Fibroblast of the aortic adventitia (primary cell): ENCODE measurements around the gene PCDHB6. TPM values are rescaled to one million over a fixed set of nuclear protein-coding genes. Genes with fewer than 3 reads are reported as not detected.
"Not testable (repeated sequence)": the region's sequence is repeated elsewhere in the genome, so short reads cannot be mapped to it uniquely, and the experiment has no call there.

Experiments used
- DNase-seq: peaks from one replicate; pipeline ENCODE4 v3.0.0-alpha.2; 2010; ENCODE audit warnings: low read depth
- H3K4me3 ChIP-seq: 2 replicates; pipeline ENCODE4 v1.5.1; 2011; ENCODE audit warnings: low read depth, mild to moderate bottlenecking, control low read depth, low read length, moderate library complexity
- total RNA-seq: library from RNA; depleted of rRNA; stranded (reverse); fragments of >200 nt; gene quantifications from 2 replicates; pipeline ENCODE4 v1.2.3, GENCODE V29; 2012; ENCODE audit warnings: low replicate concordance
- TF ChIP-seq, protein P1 (sequence below): IDR thresholded peaks from 2 replicates; pipeline ENCODE4 v1.5.1; 2011; ENCODE audit warnings: mild to moderate bottlenecking, low read length, control low read depth, inconsistent platforms; ENCODE audit not compliant: insufficient read depth

The PCDHB6 gene
- total RNA-seq, 1 donor, result 0.18 TPM

DNA sequence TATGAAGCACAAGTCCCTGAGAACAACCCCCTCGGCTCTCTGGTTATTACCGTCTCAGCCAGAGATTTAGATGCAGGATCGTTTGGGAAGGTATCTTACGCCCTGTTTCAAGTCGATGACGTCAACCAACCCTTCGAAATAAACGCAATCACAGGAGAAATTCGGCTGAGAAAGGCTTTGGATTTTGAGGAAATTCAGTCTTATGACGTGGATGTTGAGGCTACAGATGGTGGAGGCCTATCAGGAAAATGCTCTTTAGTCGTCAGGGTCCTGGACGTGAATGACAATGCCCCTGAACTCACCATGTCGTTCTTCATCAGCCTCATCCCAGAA, 1.1 kb downstream of the PCDHB6 start:
- TF ChIP-seq, protein P1, sequence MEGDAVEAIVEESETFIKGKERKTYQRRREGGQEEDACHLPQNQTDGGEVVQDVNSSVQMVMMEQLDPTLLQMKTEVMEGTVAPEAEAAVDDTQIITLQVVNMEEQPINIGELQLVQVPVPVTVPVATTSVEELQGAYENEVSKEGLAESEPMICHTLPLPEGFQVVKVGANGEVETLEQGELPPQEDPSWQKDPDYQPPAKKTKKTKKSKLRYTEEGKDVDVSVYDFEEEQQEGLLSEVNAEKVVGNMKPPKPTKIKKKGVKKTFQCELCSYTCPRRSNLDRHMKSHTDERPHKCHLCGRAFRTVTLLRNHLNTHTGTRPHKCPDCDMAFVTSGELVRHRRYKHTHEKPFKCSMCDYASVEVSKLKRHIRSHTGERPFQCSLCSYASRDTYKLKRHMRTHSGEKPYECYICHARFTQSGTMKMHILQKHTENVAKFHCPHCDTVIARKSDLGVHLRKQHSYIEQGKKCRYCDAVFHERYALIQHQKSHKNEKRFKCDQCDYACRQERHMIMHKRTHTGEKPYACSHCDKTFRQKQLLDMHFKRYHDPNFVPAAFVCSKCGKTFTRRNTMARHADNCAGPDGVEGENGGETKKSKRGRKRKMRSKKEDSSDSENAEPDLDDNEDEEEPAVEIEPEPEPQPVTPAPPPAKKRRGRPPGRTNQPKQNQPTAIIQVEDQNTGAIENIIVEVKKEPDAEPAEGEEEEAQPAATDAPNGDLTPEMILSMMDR, result no peak
- DNase-seq, result no peak
- no peak overlapping the region for H3K4me3 ChIP-seq

DNA sequence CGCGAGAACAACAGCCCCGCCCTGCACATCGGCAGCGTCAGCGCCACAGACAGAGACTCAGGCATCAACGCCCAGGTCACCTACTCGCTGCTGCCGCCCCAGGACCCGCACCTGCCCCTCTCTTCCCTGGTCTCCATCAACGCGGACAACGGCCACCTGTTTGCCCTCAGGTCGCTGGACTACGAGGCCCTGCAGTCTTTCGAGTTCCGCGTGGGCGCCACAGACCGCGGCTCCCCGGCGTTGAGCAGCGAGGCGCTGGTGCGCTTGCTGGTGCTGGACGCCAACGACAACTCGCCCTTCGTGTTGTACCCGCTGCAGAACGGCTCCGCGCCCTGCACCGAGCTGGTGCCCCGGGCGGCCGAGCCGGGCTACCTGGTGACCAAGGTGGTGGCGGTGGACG, 1.8 kb downstream of the PCDHB6 start:
- H3K4me3 ChIP-seq, DNase-seq: not testable (repeated sequence)

DNA sequence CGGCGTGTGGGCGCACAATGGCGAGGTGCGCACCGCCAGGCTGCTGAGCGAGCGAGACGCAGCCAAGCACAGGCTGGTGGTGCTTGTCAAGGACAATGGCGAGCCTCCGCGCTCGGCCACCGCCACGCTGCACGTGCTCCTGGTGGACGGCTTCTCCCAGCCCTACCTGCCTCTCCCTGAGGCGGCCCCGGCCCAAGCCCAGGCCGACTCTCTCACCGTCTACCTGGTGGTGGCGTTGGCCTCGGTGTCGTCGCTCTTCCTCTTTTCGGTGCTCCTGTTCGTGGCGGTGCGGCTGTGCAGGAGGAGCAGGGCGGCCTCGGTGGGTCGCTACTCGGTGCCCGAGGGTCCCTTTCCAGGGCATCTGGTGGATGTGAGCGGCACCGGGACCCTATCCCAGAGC, 2.2 kb downstream of the PCDHB6 start:
- not testable (repeated sequence) for H3K4me3 ChIP-seq, DNase-seq

DNA sequence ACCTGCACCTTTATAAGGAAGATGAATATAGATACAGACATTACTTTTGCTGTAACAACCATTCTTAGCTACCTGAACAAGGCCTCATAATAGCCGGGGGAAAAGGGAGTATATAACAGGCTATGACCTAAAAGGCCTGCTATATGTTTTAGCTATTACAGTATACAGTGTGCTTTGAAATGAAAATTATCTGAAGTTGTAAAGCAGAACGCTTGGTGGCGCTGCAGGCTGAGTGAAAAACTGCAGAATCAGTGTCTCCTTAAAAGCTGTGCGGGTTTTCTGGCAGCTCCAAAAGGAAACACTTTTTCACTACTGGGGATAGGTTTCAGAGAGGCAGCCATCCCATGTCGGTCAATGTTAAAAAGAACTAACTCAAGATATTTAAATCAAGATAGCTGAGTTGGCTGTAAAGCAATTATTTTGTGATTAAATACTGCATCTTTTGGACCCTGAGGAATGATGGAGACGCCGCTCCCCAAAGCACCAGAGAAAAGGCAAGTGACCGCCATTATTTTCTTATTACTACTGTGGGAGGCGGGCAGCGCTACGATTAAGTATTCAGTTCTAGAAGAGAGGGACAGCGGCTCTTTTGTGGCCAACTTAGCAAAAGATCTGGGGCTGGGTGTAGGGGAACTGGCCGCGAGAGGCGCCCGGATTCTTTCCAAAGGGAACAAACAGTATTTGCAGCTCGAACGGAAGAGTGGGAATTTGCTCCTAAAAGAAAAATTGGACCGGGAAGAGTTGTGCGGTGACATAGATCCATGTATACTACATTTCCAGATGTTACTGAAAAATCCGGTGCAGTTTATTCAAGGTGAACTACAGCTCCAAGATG, 5.9 kb downstream of the PCDHB6 start:
- DNase-seq, result no peak
- H3K4me3 ChIP-seq, result no peak overlapping the region
- TF ChIP-seq, protein P1, result no peak

DNA sequence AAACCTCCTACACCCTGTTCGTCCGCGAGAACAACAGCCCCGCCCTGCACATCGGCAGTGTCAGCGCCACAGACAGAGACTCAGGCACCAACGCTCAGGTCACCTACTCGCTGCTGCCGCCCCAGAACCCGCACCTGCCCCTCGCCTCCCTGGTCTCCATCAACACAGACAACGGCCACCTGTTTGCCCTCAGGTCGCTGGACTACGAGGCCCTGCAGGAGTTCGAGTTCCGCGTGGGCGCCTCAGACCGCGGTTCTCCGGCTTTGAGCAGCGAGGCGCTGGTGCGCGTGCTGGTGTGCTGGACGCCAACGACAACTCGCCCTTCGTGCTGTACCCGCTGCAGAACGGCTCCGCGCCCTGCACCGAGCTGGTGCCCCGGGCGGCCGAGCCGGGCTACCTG, 7.5 kb downstream of the PCDHB6 start:
- H3K4me3 ChIP-seq, DNase-seq: not testable (repeated sequence)

DNA sequence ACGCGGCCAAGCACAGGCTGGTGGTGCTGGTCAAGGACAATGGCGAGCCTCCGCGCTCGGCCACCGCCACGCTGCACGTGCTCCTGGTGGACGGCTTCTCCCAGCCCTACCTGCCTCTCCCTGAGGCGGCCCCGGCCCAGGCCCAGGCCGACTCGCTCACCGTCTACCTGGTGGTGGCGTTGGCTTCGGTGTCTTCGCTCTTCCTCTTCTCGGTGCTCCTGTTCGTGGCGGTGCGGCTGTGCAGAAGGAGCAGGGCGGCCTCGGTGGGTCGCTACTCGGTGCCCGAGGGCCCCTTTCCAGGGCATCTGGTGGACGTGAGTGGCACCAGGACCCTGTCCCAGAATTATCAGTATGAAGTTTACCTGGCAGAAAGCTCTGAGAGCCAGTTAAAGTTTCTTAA, 8.0 kb downstream of the PCDHB6 start:
- not testable (repeated sequence) for DNase-seq

DNA sequence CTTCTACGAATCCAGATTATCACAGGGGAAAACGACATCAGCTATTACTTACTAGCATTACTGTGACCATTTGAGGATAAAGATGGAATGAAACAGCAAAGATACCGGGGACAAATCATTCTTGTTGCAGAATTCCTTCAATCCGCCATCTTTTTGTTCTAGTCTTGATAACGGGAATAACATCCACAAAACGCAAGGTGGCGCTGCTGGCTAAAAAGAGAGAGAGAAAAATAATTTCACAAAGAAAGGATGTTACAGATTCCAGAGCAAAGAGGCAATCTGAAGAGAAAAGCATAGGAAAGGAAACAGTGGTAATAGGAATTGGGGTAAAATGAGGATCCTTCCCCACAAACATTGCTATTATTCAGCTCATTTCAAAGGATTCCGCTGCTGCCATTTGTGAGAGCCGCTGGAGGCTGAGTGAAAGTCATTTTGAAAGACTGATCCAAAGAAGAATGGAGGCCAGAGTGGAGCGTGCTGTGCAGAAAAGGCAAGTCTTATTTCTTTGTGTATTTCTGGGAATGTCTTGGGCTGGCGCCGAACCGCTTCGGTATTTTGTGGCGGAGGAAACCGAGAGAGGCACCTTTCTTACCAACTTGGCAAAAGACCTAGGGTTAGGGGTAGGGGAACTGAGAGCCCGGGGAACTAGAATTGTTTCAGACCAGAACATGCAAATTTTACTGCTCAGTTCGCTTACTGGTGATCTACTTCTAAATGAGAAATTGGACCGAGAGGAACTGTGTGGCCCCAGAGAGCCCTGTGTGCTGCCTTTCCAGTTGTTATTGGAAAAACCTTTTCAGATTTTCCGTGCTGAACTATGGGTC, 22.7 kb downstream of the PCDHB6 start, which contains the start of gene PCDHB7:
TSS of gene PCDHB7 (plus strand) at position 264 of the 824 bp plus-strand sequence. CDS start at position 456, 192 bp downstream.
- DNase-seq, result peak; percentile 25
- TF ChIP-seq, protein P1, result peak; percentile 40
- H3K4me3 ChIP-seq, result no peak within 1 kb of the TSS

More for the DNA sequence above, 8.0 kb downstream of the PCDHB6 start:
- not testable (repeated sequence) for H3K4me3 ChIP-seq

DNA sequence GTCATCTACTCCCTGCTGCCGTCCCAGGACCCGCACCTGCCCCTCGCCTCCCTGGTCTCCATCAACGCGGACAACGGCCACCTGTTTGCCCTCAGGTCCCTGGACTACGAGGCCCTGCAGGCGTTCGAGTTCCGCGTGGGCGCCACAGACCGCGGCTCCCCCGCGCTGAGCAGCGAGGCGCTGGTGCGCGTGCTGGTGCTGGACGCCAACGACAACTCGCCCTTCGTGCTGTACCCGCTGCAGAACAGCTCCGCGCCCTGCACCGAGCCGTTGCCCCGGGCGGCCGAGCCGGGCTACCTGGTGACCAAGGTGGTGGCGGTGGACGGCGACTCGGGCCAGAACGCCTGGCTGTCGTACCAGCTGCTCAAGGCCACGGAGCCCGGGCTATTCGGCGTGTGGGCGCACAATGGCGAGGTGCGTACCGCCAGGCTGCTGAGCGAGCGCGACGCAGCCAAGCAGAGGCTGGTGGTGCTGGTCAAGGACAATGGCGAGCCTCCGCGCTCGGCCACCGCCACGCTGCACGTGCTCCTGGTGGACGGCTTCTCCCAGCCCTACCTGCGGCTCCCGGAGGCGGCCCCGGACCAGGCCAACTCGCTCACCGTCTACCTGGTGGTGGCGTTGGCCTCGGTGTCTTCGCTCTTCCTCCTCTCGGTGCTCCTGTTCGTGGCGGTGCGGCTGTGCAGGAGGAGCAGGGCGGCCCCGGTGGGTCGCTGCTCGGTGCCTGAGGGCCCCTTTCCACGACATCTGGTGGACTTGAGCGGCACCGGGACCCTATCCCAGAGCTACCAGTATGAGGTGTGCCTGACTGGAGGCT, 24.6 kb downstream of the PCDHB6 start:
- DNase-seq, H3K4me3 ChIP-seq: not testable (repeated sequence)

DNA sequence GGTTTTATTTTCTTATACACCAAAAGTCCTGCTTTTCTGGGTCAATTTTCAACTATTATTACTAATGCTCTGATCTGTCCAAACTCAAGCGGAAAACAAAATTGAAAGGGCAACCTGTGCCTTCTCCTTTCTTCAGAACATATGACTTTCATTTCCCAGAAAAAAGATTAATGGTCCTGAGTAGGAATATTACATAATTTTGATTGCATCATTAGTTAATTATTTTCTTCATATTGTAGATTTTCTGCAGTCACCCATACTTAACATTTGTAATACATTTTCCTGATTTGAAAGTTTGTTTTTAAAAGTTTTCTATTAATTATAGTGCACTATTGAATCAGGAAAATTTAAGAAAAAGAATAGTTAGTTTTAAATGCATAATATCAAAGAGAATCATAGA, 26.1 kb downstream of the PCDHB6 start:
- no peak for DNase-seq
- TF ChIP-seq, protein P1, result no peak
- H3K4me3 ChIP-seq, result no peak overlapping the region

DNA sequence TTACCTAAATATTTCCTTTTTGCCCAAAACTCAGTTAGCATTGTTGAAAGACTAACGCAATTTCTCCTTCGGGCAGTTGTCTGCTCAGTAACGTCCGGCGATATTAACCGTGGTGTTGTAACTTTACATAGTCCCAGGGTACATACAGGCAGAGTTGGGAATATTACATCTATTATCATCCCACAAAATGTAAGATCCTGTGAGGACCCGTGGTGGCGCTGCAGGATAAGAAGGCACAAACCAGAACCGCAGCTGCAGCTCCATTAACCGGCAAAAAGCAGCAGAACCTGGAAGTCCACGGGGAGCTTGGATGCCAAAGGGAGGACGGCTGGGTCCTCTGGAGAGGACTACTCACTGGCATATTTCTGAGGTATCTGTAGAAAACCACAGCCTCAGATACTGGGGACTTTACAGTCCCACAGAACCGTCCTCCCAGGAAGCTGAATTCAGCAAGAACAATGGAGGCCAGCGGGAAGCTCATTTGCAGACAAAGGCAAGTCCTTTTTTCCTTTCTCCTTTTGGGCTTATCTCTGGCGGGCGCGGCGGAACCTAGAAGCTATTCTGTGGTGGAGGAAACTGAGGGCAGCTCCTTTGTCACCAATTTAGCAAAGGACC, 27.8 kb downstream of the PCDHB6 start, which contains the start of gene PCDHB8:
TSS of gene PCDHB8 (plus strand) at position 214 of the 615 bp plus-strand sequence. CDS start at position 459, 245 bp downstream.
- DNase-seq, H3K4me3 ChIP-seq: not testable (repeated sequence)

DNA sequence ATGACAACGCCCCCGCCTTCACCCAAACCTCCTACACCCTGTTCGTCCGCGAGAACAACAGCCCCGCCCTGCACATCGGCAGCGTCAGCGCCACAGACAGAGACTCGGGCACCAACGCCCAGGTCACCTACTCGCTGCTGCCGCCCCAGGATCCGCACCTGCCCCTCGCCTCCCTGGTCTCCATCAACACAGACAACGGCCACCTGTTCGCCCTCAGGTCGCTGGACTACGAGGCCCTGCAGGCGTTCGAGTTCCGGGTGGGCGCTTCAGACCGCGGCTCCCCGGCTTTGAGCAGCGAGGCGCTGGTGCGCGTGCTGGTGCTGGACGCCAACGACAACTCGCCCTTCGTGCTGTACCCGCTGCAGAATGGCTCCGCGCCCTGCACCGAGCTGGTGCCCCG, 29.5 kb downstream of the PCDHB6 start:
- H3K4me3 ChIP-seq, DNase-seq: not testable (repeated sequence)

DNA sequence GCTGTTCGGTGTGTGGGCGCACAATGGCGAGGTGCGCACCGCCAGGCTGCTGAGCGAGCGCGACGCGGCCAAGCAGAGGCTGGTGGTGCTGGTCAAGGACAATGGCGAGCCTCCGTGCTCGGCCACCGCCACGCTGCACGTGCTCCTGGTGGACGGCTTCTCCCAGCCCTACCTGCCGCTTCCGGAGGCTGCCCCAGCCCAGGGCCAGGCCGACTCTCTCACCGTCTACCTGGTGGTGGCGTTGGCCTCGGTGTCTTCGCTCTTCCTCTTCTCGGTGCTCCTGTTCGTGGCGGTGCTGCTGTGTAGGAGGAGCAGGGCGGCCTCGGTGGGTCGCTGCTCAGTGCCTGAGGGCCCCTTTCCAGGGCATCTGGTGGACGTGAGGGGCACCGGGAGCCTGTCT, 30.0 kb downstream of the PCDHB6 start:
- not testable (repeated sequence) for H3K4me3 ChIP-seq, DNase-seq
